ENCODE data around the gene SAMM50.

Gene SAMM50

GRCh38 chr22:43925433-43926348, 29.6 kb upstream of the SAMM50 start:
- Histone ChIP-seq H3K79me2 (ENCODE audit: insufficient read depth, low read length) (no peaks in the 10 kb centered on the region), H3K4me3 (ENCODE audit: low read depth, low read length, poor library complexity, severe bottlenecking) (no peak overlapping the region), H3K36me3 (ENCODE audit: insufficient read depth, low read length) (no peaks in the 10 kb centered on the region), H3K27ac (ENCODE audit: low read depth, low read length, poor library complexity, severe bottlenecking) (no peak overlapping the region), H3K4me1 (ENCODE audit: insufficient read depth, low read length, severe bottlenecking) (no peaks in the 10 kb centered on the region), H3K4me2 (ENCODE audit: low read length) (no peak overlapping the region), H2AFZ (ENCODE audit: low read length) (no peak overlapping the region), H4K20me1 (ENCODE audit: insufficient read depth, low read length) (no peaks in the 10 kb centered on the region), H3K9me3 (ENCODE audit: low read length) (no peaks in the 10 kb centered on the region), H3K9me2 (ENCODE audit: low read depth, low read length) (no peaks in the 10 kb centered on the region), H3K9ac (ENCODE audit: low read length) (no peak overlapping the region), H3F3A (ENCODE audit: insufficient read depth, low read length) (no peaks in the 10 kb centered on the region), H3K27me3 (ENCODE audit: insufficient read depth, low read length) (peaks cover 5% of the 10 kb centered on the region; the same call in 1 of the 2 replicates)
- TF ChIP-seq EZH2 (IDR thresholded peaks at IDR 0.05; ENCODE audit: borderline replicate concordance, low read length) (no peak), CTCF (IDR thresholded peaks at IDR 0.05; ENCODE audit: low read length) (no peak)

GRCh38 chr22:43926349-43926710, 28.9 kb upstream of the SAMM50 start:
- Histone ChIP-seq H2AFZ (ENCODE audit: low read length) (no peak overlapping the region), H3K36me3 (ENCODE audit: insufficient read depth, low read length) (no peaks in the 10 kb centered on the region), H3K9ac (ENCODE audit: low read length) (no peak overlapping the region), H3K9me2 (ENCODE audit: low read depth, low read length) (no peaks in the 10 kb centered on the region), H3K4me3 (ENCODE audit: low read depth, low read length, poor library complexity, severe bottlenecking) (no peak overlapping the region), H3K9me3 (ENCODE audit: low read length) (no peaks in the 10 kb centered on the region), H3K27ac (ENCODE audit: low read depth, low read length, poor library complexity, severe bottlenecking) (no peak overlapping the region), H3K79me2 (ENCODE audit: insufficient read depth, low read length) (no peaks in the 10 kb centered on the region), H3K4me2 (ENCODE audit: low read length) (no peak overlapping the region), H4K20me1 (ENCODE audit: insufficient read depth, low read length) (no peaks in the 10 kb centered on the region), H3F3A (ENCODE audit: insufficient read depth, low read length) (no peaks in the 10 kb centered on the region), H3K27me3 (ENCODE audit: insufficient read depth, low read length) (peaks cover 5% of the 10 kb centered on the region; the same call in 1 of the 2 replicates), H3K4me1 (ENCODE audit: insufficient read depth, low read length, severe bottlenecking) (no peaks in the 10 kb centered on the region)
- TF ChIP-seq EZH2 (IDR thresholded peaks at IDR 0.05; ENCODE audit: borderline replicate concordance, low read length) (no peak), CTCF (IDR thresholded peaks at IDR 0.05; ENCODE audit: low read length) (no peak)

GRCh38 chr22:43928468-43928867, 26.8 kb upstream of the SAMM50 start:
- H3K9ac ChIP-seq (ENCODE audit: low read length): no peak overlapping the region
- H3K4me3 ChIP-seq (ENCODE audit: low read depth, low read length, poor library complexity, severe bottlenecking): no peak overlapping the region
- no peaks in the 10 kb centered on the region for H3F3A ChIP-seq (ENCODE audit: insufficient read depth, low read length)
- no peaks in the 10 kb centered on the region for H3K4me1 ChIP-seq (ENCODE audit: insufficient read depth, low read length, severe bottlenecking)
- no peak for TF ChIP-seq EZH2 (IDR thresholded peaks at IDR 0.05; ENCODE audit: borderline replicate concordance, low read length)
- TF ChIP-seq CTCF (IDR thresholded peaks at IDR 0.05; ENCODE audit: low read length): no peak
- no peak overlapping the region for H3K4me2 ChIP-seq (ENCODE audit: low read length)
- no peaks in the 10 kb centered on the region for H4K20me1 ChIP-seq (ENCODE audit: insufficient read depth, low read length)
- no peaks in the 10 kb centered on the region for H3K9me2 ChIP-seq (ENCODE audit: low read depth, low read length)
- H3K27me3 ChIP-seq (ENCODE audit: insufficient read depth, low read length): peaks cover 5% of the 10 kb centered on the region; the same call in 1 of the 2 replicates
- H3K36me3 ChIP-seq (ENCODE audit: insufficient read depth, low read length): no peaks in the 10 kb centered on the region
- no peaks in the 10 kb centered on the region for H3K9me3 ChIP-seq (ENCODE audit: low read length)
- no peak overlapping the region for H2AFZ ChIP-seq (ENCODE audit: low read length)
- no peak overlapping the region for H3K27ac ChIP-seq (ENCODE audit: low read depth, low read length, poor library complexity, severe bottlenecking)
- no peaks in the 10 kb centered on the region for H3K79me2 ChIP-seq (ENCODE audit: insufficient read depth, low read length)

Measured in OCI-LY1 (cell line).